NCI-H1417 treated with DMSO at 0.1 percent for 48 hours (cell line): ENCODE data around the gene TCTN2.

Experiments used
- DNase-seq: peaks from one replicate; lab custom pipeline; 2025; lab: John Stamatoyannopoulos, UW

Gene TCTN2

GRCh38 chr12:123670882-123671728 is at the start of gene TCTN2:
TSS of gene TCTN2 (plus strand) at chr12:123671113. CDS start at chr12:123671241, 128 bp downstream.
- peak; percentile 82 for DNase-seq

- no peak for DNase-seq
Measured at GRCh38 chr12:123621619-123622530, 49.0 kb upstream of the TCTN2 start.

GRCh38 chr12:123633379-123634141 is 37.4 kb upstream of the TCTN2 start, which contains the start of the genes EIF2B1 and GTF2H3:
TSS of gene EIF2B1 (minus strand) at chr12:123633686. CDS start at chr12:123633557, 129 bp downstream.
TSS of gene GTF2H3 (plus strand) at chr12:123633829. CDS start at chr12:123633860, 31 bp downstream.
- DNase-seq: peak; percentile 94

GRCh38 chr12:123634142-123634561 is 36.8 kb upstream of the TCTN2 start:
- DNase-seq: no peak

- no peak for DNase-seq
Measured at GRCh38 chr12:123643911-123644310, 27.0 kb upstream of the TCTN2 start.

GRCh38 chr12:123645380-123645779 is 25.5 kb upstream of the TCTN2 start:
- DNase-seq: no peak

- DNase-seq: no peak
Measured at GRCh38 chr12:123645878-123646277, 25.0 kb upstream of the TCTN2 start.

- DNase-seq: no peak
Measured at GRCh38 chr12:123648401-123648800, 22.5 kb upstream of the TCTN2 start.

GRCh38 chr12:123654129-123654701 is 16.7 kb upstream of the TCTN2 start:
- no peak for DNase-seq

- DNase-seq: no peak
Measured at GRCh38 chr12:123655420-123655819, 15.5 kb upstream of the TCTN2 start.

- no peak for DNase-seq
Measured at GRCh38 chr12:123656392-123656791, 14.5 kb upstream of the TCTN2 start.

GRCh38 chr12:123657211-123657610 is 13.7 kb upstream of the TCTN2 start:
- DNase-seq: no peak

GRCh38 chr12:123659996-123660727 is 10.8 kb upstream of the TCTN2 start:
- DNase-seq: no peak

GRCh38 chr12:123667771-123668170 is 3.1 kb upstream of the TCTN2 start:
- no peak for DNase-seq

- no peak for DNase-seq
Measured at GRCh38 chr12:123671876-123672275, 963 bp downstream of the TCTN2 start.

GRCh38 chr12:123675436-123675835 is 4.5 kb downstream of the TCTN2 start:
- DNase-seq: no peak

- DNase-seq: no peak
Measured at GRCh38 chr12:123676616-123677320, 5.9 kb downstream of the TCTN2 start.

GRCh38 chr12:123678981-123679380 is 8.1 kb downstream of the TCTN2 start:
- no peak for DNase-seq

- DNase-seq: no peak
Measured at GRCh38 chr12:123681605-123682004, 10.7 kb downstream of the TCTN2 start.

- no peak for DNase-seq
Measured at GRCh38 chr12:123683964-123684363, 13.1 kb downstream of the TCTN2 start.
